Lung (tissue), 12 donors: ENCODE measurements around the gene SAMD3. TPM values are rescaled to one million over a fixed set of nuclear protein-coding genes. Genes with fewer than 3 reads are reported as not detected.

Experiments
- ATAC-seq: fragments of 200-7000 bp; cut with Tn5 transposase; one replicate; pipeline ENCODE4 v1.9.1; 2020; ENCODE audit warnings: moderate number of reproducible peaks; ENCODE audit not compliant: insufficient read depth, low FRiP score
- DNase-seq, 3 donors: peaks; one replicate each; pipeline ENCODE4 v3.0.0-alpha.2; 2013 to 2017
- H3K27ac ChIP-seq, 2 donors: one replicate each; pipeline ENCODE4 v1.5.1; 2013; ENCODE audit warnings: mild to moderate bottlenecking in 2 of 2, moderate library complexity in 2 of 2, control low read depth in 1 of 2, inconsistent platforms in 1 of 2, low read depth in 1 of 2, low read length in 1 of 2
- H3K27me3 ChIP-seq, 3 donors: one replicate each; pipeline ENCODE4 v1.5.1; 2013; ENCODE audit warnings: low read length in 2 of 3; ENCODE audit not compliant: control insufficient read depth in 3 of 3, insufficient read depth in 3 of 3
- H3K36me3 ChIP-seq, 4 donors: one replicate each; pipeline ENCODE4 v1.5.1; 2013; ENCODE audit warnings: low read length in 4 of 4, mild to moderate bottlenecking in 1 of 4, moderate library complexity in 1 of 4; ENCODE audit not compliant: control insufficient read depth in 4 of 4, insufficient read depth in 4 of 4
- H3K4me1 ChIP-seq, 5 donors: one replicate each; pipeline ENCODE4 v1.5.1; 2013; ENCODE audit warnings: low read length in 5 of 5, mild to moderate bottlenecking in 2 of 5, moderate library complexity in 1 of 5; ENCODE audit not compliant: control insufficient read depth in 5 of 5, insufficient read depth in 5 of 5
- H3K4me3 ChIP-seq: one replicate; pipeline ENCODE4 v1.5.1; 2013; ENCODE audit warnings: mild to moderate bottlenecking, control low read depth, moderate library complexity
- H3K9ac ChIP-seq, 2 donors: one replicate each; pipeline ENCODE4 v1.5.1; 2013; ENCODE audit warnings: low read length in 2 of 2, control low read depth in 1 of 2; ENCODE audit not compliant: insufficient read depth in 1 of 2
- H3K9me3 ChIP-seq, 4 donors: one replicate each; pipeline ENCODE4 v1.5.1; 2013; ENCODE audit warnings: low read length in 3 of 4, mild to moderate bottlenecking in 1 of 4, moderate library complexity in 1 of 4; ENCODE audit not compliant: control insufficient read depth in 4 of 4, insufficient read depth in 3 of 4
- CTCF ChIP-seq: IDR thresholded peaks from 2 replicates; pipeline ENCODE4 v1.5.1; 2012; ENCODE audit warnings: mild to moderate bottlenecking; ENCODE audit errors: control extremely low read depth, extremely low read depth
- WGBS, 2 donors: extraction: QIAGEN DNeasy Blood & Tissue Kit; methylation state at CpG; one replicate each; pipeline ENCODE4 v1.1.7; 2013; 5-methylcytosine and 5-hydroxymethylcytosine counted together
- polyA plus RNA-seq, 2 donors: library from polyadenylated mRNA; stranded (reverse); fragments of 200-250 nt; gene quantifications; one replicate each; pipeline ENCODE4 v1.2.1, GENCODE V29; 2013
- total RNA-seq, 2 donors: library from RNA; depleted of rRNA in 1 of 2; stranded (reverse); fragments of >200 nt in 1 of 2; gene quantifications; one replicate each; pipeline ENCODE4 v1.2.1, GENCODE V29; 2014 to 2021
- donor health status: control.
- donor health status: control.
- donor health status: Bipolar disorder and iron deficiency.
- donor health status: healthy.
- donor health status: DM: yes; HTN: yes; CAD: no.

Gene SAMD3
- total and polyA plus RNA-seq, 4 donors = 0.71 to 5.9 (median 2.0) TPM

- Histone ChIP-seq H3K9ac (no peak overlapping the region), H3K9me3 (no peaks in the 10 kb centered on the region), H3K4me1 (no peaks in the 10 kb centered on the region), H3K4me3 (no peak overlapping the region), H3K27me3 (no peaks in the 10 kb centered on the region), H3K36me3 (no peaks in the 10 kb centered on the region), H3K27ac (no peak overlapping the region)
- DNase-seq = no peak
- TF ChIP-seq CTCF = no peak
- ATAC-seq = no peak
- WGBS, 2 donors = 67 to 80% methylated on average over 2 of the region's 2 CpGs
These were observed 95.6 kb downstream of the SAMD3 start for GRCh38 chr6:130127195-130127594.

GRCh38 chr6:130122243-130122642 is 100.5 kb downstream of the SAMD3 start:
- ATAC-seq (no peak), DNase-seq (no peak)
- Histone ChIP-seq H3K9ac (no peak overlapping the region), H3K4me3 (no peak overlapping the region), H3K27ac (no peak overlapping the region), H3K9me3 (no peaks in the 10 kb centered on the region), H3K27me3 (no peaks in the 10 kb centered on the region), H3K4me1 (peaks cover 0 to 5% (median 0%) of the 10 kb centered on the region in 5 donors), H3K36me3 (no peaks in the 10 kb centered on the region)
- TF ChIP-seq CTCF = no peak
- 97 to 98% methylated on average over 2 of the region's 2 CpGs for WGBS, 2 donors

GRCh38 chr6:130120731-130121130 is 102.0 kb downstream of the SAMD3 start:
- TF ChIP-seq CTCF = no peak
- Histone ChIP-seq H3K4me1 (peaks cover 0 to 5% (median 0%) of the 10 kb centered on the region in 5 donors), H3K9me3 (no peaks in the 10 kb centered on the region), H3K36me3 (no peaks in the 10 kb centered on the region), H3K9ac (no peak overlapping the region), H3K4me3 (no peak overlapping the region), H3K27ac (no peak overlapping the region), H3K27me3 (no peaks in the 10 kb centered on the region)
- DNase-seq (no peak), ATAC-seq (no peak)

DNA sequence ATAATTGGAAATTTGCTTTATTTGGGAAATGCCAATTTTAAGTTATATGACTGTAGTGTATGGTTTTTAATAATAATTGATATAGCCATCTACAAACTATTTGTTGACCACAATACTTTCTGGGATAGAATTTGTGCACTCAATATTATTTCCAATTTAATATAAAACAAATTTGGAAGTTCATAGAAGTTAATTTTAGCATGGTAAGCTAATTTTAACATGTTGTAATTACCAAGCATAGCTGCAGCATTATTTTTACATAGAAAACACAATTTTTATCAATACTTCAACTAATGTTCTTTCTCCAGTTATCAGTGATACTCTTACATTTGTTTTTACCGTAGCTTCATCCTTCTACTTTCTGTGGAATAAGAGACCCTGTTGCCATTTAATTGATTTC is 103.5 kb downstream of the SAMD3 start:
- TF ChIP-seq CTCF = no peak

More for the DNA sequence above, 103.5 kb downstream of the SAMD3 start:
- H3K36me3 ChIP-seq = no peaks in the 10 kb centered on the region
- H3K27ac ChIP-seq = no peak overlapping the region
- H3K9me3 ChIP-seq = no peaks in the 10 kb centered on the region
- WGBS, 2 donors = 97% methylated on average over 1 of the region's 1 CpG
- DNase-seq (no peak), ATAC-seq (no peak)
- H3K4me3 ChIP-seq = no peak overlapping the region
- H3K4me1 ChIP-seq = peaks cover 0 to 5% (median 0%) of the 10 kb centered on the region in 5 donors
- no peaks in the 10 kb centered on the region for H3K27me3 ChIP-seq
- H3K9ac ChIP-seq = no peak overlapping the region
